ENCODE results near the gene KIAA1549. TPM values are rescaled to one million over a fixed set of nuclear protein-coding genes. Genes with fewer than 3 reads are reported as not detected.

KIAA1549 gene
- total and polyA plus RNA-seq, 4 donors: 0.13 to 0.89 (median 0.42) TPM

DNA sequence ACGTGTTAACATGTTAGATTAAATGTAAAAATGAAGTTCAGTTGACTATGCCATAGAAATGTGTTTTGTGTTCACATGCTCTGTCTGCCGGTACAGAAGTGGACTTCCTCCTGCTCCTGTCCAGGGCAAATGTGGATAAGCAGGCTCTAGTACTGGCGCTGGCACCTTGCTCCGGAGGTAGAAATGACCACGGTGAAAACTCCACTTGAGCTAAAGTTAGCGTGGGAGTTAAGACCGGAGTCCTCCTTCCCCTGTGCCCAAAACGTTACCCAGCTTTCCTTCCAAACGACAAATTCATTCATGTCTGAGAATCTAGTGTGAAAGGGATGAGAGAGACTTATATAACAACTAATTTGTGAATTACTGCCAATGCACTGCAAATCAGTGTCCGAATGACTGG, 148.2 kb downstream of the KIAA1549 start (continued):
- TF ChIP-seq, protein P1, sequence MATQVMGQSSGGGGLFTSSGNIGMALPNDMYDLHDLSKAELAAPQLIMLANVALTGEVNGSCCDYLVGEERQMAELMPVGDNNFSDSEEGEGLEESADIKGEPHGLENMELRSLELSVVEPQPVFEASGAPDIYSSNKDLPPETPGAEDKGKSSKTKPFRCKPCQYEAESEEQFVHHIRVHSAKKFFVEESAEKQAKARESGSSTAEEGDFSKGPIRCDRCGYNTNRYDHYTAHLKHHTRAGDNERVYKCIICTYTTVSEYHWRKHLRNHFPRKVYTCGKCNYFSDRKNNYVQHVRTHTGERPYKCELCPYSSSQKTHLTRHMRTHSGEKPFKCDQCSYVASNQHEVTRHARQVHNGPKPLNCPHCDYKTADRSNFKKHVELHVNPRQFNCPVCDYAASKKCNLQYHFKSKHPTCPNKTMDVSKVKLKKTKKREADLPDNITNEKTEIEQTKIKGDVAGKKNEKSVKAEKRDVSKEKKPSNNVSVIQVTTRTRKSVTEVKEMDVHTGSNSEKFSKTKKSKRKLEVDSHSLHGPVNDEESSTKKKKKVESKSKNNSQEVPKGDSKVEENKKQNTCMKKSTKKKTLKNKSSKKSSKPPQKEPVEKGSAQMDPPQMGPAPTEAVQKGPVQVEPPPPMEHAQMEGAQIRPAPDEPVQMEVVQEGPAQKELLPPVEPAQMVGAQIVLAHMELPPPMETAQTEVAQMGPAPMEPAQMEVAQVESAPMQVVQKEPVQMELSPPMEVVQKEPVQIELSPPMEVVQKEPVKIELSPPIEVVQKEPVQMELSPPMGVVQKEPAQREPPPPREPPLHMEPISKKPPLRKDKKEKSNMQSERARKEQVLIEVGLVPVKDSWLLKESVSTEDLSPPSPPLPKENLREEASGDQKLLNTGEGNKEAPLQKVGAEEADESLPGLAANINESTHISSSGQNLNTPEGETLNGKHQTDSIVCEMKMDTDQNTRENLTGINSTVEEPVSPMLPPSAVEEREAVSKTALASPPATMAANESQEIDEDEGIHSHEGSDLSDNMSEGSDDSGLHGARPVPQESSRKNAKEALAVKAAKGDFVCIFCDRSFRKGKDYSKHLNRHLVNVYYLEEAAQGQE (IDR thresholded peaks at IDR 0.05): no peak
- no peak for TF ChIP-seq RXRA (IDR thresholded peaks at IDR 0.05)
- no peak for TF ChIP-seq FOXA2 (IDR thresholded peaks at IDR 0.05)

DNA sequence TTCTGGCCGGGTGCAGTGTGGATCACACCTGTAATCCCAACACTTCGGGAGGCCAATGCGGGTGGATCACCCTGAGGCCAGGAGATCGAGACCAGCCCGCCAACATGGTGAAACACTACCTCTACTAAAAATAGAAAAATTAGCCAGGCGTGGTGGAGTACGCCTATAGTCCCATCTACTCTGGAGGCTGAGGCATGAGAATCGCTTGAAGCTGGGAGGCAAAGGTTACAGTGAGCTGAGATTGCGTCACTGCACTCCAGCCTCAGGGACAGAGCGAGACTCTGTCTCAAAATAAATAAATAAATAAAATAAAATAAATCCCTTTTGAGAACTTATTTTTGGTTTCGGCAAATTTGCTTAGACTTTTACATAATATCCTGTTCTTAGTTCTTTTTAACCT, 151.9 kb downstream of the KIAA1549 start:
- no peak for DNase-seq (ENCODE audit: low spot score)
- 88% methylated on average over 11 of the region's 11 CpGs for WGBS
- TF ChIP-seq SP1 (IDR thresholded peaks at IDR 0.05) (no peak), EGR1 (IDR thresholded peaks at IDR 0.05; ENCODE audit: low read depth in 2 of 2) (no peak), GABPA (IDR thresholded peaks at IDR 0.05 in 1 of 2, conservative IDR thresholded peaks at IDR 0.05 in 1 of 2) (no peak), HNF4G (IDR thresholded peaks at IDR 0.05) (no peak), HNF4A (conservative IDR thresholded peaks at IDR 0.05) (no peak), FOXA2 (IDR thresholded peaks at IDR 0.05) (no peak), YY1 (IDR thresholded peaks at IDR 0.05) (no peak), RXRA (IDR thresholded peaks at IDR 0.05) (no peak)
- TF ChIP-seq, protein P2, sequence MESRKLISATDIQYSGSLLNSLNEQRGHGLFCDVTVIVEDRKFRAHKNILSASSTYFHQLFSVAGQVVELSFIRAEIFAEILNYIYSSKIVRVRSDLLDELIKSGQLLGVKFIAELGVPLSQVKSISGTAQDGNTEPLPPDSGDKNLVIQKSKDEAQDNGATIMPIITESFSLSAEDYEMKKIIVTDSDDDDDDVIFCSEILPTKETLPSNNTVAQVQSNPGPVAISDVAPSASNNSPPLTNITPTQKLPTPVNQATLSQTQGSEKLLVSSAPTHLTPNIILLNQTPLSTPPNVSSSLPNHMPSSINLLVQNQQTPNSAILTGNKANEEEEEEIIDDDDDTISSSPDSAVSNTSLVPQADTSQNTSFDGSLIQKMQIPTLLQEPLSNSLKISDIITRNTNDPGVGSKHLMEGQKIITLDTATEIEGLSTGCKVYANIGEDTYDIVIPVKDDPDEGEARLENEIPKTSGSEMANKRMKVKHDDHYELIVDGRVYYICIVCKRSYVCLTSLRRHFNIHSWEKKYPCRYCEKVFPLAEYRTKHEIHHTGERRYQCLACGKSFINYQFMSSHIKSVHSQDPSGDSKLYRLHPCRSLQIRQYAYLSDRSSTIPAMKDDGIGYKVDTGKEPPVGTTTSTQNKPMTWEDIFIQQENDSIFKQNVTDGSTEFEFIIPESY (IDR thresholded peaks at IDR 0.05): no peak
- TF ChIP-seq, protein P3, sequence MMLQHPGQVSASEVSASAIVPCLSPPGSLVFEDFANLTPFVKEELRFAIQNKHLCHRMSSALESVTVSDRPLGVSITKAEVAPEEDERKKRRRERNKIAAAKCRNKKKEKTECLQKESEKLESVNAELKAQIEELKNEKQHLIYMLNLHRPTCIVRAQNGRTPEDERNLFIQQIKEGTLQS (IDR thresholded peaks at IDR 0.05): no peak
- Histone ChIP-seq H3K4me3 (ENCODE audit: low read depth in 1 of 3, low read length in 3 of 3) (no peak overlapping the region), H3K27ac (ENCODE audit: low read depth in 1 of 2, low read length in 2 of 2) (no peak overlapping the region), H3K9ac (ENCODE audit: low read depth in 1 of 2, low read length in 2 of 2) (no peak overlapping the region), H3K27me3 (ENCODE audit: control insufficient read depth in 4 of 4, insufficient read depth in 4 of 4, low read length in 3 of 4) (peaks cover 0 to 3% (median 0%) of the 10 kb centered on the region in 4 donors), H3K36me3 (ENCODE audit: control insufficient read depth in 4 of 4, insufficient read depth in 3 of 4, low read depth in 1 of 4, low read length in 3 of 4) (no peaks in the 10 kb centered on the region), H3K4me1 (ENCODE audit: control insufficient read depth in 4 of 4, insufficient read depth in 4 of 4, low read length in 3 of 4) (no peaks in the 10 kb centered on the region), H3K9me3 (ENCODE audit: control insufficient read depth in 4 of 4, low read length in 3 of 4) (no peaks in the 10 kb centered on the region)

DNA sequence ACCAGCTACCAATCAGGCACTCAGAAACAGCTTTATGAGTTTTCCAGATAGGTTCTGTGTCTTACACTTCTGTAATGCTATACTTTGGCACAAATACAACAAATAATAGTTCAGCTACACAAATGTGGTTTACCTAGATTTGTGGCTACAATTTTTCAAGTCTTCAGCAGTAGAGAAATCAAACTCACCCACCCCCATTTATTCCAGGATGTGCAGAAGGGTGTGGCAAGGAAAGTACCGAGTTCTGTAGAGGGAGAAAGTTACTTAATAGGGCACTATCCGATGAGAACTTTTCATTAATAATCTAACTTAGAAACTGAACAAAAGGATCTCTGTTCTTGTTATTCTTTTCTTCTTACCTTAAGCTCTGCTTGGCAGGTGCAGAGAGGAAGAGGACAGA, 152.9 kb downstream of the KIAA1549 start:
- Histone ChIP-seq H3K27me3 (ENCODE audit: control insufficient read depth in 4 of 4, insufficient read depth in 4 of 4, low read length in 3 of 4) (no peaks in the 10 kb centered on the region), H3K36me3 (ENCODE audit: control insufficient read depth in 4 of 4, insufficient read depth in 3 of 4, low read depth in 1 of 4, low read length in 3 of 4) (no peaks in the 10 kb centered on the region), H3K9ac (ENCODE audit: low read depth in 1 of 2, low read length in 2 of 2) (no peak overlapping the region), H3K4me1 (ENCODE audit: control insufficient read depth in 4 of 4, insufficient read depth in 4 of 4, low read length in 3 of 4) (no peaks in the 10 kb centered on the region), H3K4me3 (ENCODE audit: low read depth in 1 of 3, low read length in 3 of 3) (no peak overlapping the region), H3K9me3 (ENCODE audit: control insufficient read depth in 4 of 4, low read length in 3 of 4) (no peaks in the 10 kb centered on the region), H3K27ac (ENCODE audit: low read depth in 1 of 2, low read length in 2 of 2) (no peak overlapping the region)
- 79% methylated on average over 2 of the region's 2 CpGs for WGBS
- TF ChIP-seq TAF1 (conservative IDR thresholded peaks at IDR 0.05): no peak
- no peak for DNase-seq (ENCODE audit: low spot score)
